COR-L47 (cell line): ENCODE data around the gene SNAPC3.
A peak's percentile ranks its signal among the peaks of the same experiment; 100 is the strongest.

Experiments
- DNase-seq: peaks from one replicate; lab custom pipeline; 2025; lab: John Stamatoyannopoulos, UW

Gene SNAPC3

GRCh38 chr9:15492485-15493150, 69.9 kb downstream of the SNAPC3 start:
- DNase-seq, result no peak

GRCh38 chr9:15498246-15498995, 75.7 kb downstream of the SNAPC3 start:
- no peak for DNase-seq

- no peak for DNase-seq
Observed at GRCh38 chr9:15499139-15499538, 76.5 kb downstream of the SNAPC3 start.

DNA sequence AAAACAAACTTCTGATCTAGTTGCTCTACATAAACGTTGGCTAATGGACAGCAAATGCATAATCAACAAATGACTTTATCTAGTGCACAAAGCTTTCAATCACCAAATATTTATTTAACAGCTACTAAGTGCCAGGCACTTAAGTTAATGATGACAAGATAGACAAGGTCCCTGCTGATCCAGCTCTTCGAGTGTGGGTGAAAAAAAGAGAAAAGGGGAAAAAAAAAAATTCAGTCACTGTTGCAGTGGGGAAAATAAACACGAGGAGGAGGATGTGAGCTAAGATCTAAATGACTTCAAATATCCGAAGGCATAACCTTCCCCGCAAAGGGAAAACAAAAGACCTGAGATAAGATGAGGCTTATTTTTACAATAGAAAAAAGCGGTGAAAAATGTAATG, 78.5 kb downstream of the SNAPC3 start:
- DNase-seq, result peak; percentile 10

DNA sequence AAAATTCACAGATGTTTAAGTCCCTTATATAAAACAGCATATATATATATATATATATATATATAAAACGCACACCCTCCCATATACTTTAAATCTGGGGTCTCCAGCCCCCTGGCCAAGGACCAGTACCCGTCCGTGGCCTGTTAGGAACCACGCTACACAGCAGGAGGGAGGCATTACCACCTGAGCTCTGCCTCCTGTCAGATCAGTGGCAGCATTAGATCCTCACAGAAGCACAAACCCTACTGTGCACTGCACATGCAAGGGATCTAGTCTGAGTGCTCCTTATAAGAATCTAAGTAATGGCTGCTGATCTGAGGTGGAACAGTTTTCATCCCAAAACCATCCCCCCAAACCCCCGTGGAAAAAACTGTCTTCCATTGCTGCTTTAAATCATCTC, 79.1 kb downstream of the SNAPC3 start:
- DNase-seq, result no peak

DNA sequence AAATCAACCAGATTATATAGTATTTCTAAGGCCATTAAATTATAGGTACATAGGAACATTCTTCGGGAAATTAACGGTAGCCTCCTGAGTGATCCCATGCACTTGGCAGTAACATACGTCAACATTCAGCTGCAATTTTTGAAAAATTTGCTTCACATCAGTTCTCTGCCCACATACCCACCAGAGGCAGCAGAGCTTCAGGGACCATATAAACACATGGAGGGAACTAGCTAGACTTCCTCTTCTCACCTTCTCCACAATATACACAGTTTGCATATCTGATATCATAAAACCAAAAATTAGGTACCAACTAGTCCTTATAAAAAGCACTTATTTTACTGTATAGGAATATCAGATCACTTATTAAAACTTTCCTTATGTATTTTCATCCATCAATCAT, 83.2 kb downstream of the SNAPC3 start:
- DNase-seq, result no peak

GRCh38 chr9:15509931-15510788, 87.5 kb downstream of the SNAPC3 start:
- peak; percentile 65 for DNase-seq

DNA sequence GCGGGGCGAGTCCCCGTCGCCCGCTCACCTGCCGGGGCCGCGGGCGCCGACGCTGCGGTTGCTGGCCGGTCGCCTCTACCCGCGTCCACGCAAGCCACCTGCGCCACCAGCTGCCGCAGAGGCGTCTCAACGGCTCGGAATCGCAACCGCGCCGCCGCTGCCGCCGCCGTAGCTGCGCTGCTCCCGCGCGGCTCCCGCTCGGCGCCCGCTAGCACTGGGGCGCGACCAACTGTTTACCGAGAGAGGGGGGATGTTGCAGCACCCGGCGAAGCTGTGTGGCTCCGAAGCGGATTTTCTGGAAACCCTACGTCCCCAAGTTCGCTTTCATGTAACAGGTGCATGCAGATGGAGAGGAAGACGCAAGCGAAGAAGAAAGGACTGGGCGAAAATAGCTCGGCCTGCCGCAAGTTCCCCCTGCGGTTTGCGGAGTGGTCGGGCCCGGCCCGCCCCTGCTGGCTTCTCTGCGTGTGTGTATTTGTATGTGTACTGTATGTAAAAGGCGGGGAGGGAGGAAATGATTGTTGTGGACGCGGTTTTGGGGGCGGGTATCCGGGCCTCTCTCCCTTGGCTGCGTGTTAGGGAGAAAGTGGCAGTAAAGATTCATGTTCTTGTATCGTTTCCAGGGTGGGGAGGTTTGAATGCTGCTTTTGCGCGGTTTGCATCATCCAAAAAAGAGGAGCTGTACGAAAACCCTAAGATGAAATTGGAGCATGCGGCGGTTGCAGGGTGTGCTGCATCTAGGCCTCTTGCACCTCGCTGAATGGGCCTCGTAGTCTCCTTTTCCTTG, 88.3 kb downstream of the SNAPC3 start, which contains the start of gene PSIP1:
TSS of gene PSIP1 (minus strand) at position 182 of the 787 bp plus-strand sequence. CDS start 782 bp downstream, outside the sequence.
- DNase-seq, result peak; percentile 85
